ENCODE data around the gene TCEAL7. TPM values are rescaled to one million over a fixed set of nuclear protein-coding genes. Genes with fewer than 3 reads are reported as not detected.

The TCEAL7 gene
- total and polyA plus RNA-seq, 2 donors (not counting 3 experiments of a cell fraction or from before 2014, with no cell fraction given), result 4.2 to 10.5 TPM

DNA sequence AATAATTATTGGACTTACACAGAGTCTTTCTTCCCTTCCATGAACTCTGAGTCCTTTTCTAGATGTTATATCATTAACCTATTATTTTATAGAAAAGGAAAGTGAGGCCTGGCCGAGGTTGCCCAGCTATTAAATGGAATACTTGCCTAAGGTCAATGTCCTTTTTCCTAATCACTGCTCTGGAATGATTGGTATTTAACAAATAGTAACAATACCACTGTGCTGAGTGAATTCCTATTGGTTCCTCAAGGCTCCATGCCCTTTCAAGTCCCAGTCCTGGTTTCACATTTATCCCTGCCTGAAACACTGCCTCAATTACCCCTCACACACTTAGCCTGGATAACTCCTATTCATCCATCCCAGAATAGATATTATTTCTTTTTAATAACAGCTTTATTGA lies 32.4 kb downstream of the TCEAL7 start:
- TF ChIP-seq, protein P1, sequence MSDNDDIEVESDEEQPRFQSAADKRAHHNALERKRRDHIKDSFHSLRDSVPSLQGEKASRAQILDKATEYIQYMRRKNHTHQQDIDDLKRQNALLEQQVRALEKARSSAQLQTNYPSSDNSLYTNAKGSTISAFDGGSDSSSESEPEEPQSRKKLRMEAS (IDR thresholded peaks at IDR 0.05; ENCODE audit: insufficient read depth, insufficient read length), result no peak
- TF ChIP-seq, protein P2, sequence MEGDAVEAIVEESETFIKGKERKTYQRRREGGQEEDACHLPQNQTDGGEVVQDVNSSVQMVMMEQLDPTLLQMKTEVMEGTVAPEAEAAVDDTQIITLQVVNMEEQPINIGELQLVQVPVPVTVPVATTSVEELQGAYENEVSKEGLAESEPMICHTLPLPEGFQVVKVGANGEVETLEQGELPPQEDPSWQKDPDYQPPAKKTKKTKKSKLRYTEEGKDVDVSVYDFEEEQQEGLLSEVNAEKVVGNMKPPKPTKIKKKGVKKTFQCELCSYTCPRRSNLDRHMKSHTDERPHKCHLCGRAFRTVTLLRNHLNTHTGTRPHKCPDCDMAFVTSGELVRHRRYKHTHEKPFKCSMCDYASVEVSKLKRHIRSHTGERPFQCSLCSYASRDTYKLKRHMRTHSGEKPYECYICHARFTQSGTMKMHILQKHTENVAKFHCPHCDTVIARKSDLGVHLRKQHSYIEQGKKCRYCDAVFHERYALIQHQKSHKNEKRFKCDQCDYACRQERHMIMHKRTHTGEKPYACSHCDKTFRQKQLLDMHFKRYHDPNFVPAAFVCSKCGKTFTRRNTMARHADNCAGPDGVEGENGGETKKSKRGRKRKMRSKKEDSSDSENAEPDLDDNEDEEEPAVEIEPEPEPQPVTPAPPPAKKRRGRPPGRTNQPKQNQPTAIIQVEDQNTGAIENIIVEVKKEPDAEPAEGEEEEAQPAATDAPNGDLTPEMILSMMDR (IDR thresholded peaks at IDR 0.05; ENCODE audit: extremely low read depth in 1 of 2, insufficient read depth in 1 of 2, low read depth in 1 of 2, low read length in 2 of 2), result no peak
- TF ChIP-seq POLR2AphosphoS5 (IDR thresholded peaks at IDR 0.05; ENCODE audit: insufficient read depth, low read depth, low read length) (no peak), FOS (IDR thresholded peaks at IDR 0.05; ENCODE audit: borderline replicate concordance, insufficient read depth, low read length) (no peak), JUN (IDR thresholded peaks at IDR 0.05; ENCODE audit: borderline replicate concordance, insufficient read depth, insufficient read length, low read depth) (no peak)
- Histone ChIP-seq H4K20me1 (replicated peaks; ENCODE audit: control insufficient read depth, extremely low read depth, insufficient read depth, low read length) (no peaks in the 10 kb centered on the region), H3K4me3 (replicated peaks in 1 of 3; ENCODE audit: insufficient read depth in 1 of 3, low read depth in 1 of 3, low read length in 3 of 3) (no peak overlapping the region), H3K27ac (ENCODE audit: insufficient read depth, low read depth, low read length) (no peak overlapping the region), H3K4me2 (ENCODE audit: insufficient read depth, low read length) (peak overlapping the region; percentile 46), H3K9ac (replicated peaks; ENCODE audit: extremely low read depth, insufficient read depth, low read length) (no peak overlapping the region), H3K36me3 (ENCODE audit: control insufficient read depth in 2 of 2, extremely low read depth in 1 of 2, insufficient read depth in 2 of 2, low read length in 2 of 2) (no peaks in the 10 kb centered on the region), H3K9me3 (replicated peaks; ENCODE audit: control insufficient read depth, insufficient read depth, low read length) (no peaks in the 10 kb centered on the region), H2AFZ (ENCODE audit: low read depth, low read length) (peak overlapping the region; percentile 16), H3K4me1 (ENCODE audit: control insufficient read depth, extremely low read depth, insufficient read depth, low read length) (peaks cover 31% of the 10 kb centered on the region), H3K27me3 (ENCODE audit: control insufficient read depth in 2 of 2, insufficient read depth in 2 of 2, low read length in 2 of 2) (no peaks in the 10 kb centered on the region), H3K79me2 (ENCODE audit: control insufficient read depth, insufficient read depth, low read length) (peaks cover 5% of the 10 kb centered on the region), H3K9me1 (replicated peaks; ENCODE audit: control insufficient read depth, extremely low read depth, insufficient read depth, low read length) (no peaks in the 10 kb centered on the region)
- BruUV-seq (replicated peaks), result no TSS peak
- FAIRE-seq (peak; percentile 49), DNase-seq (ENCODE audit: low read depth, low spot score) (peak; percentile 57)
- POLR2A ChIA-PET, result no interaction called here
- dilution Hi-C loops (cut with MboI; ENCODE audit: extremely low pct_ligation_motif_present, low sequenced_read_pairs) (no loop called here), intact Hi-C loops (cut with micrococcal nuclease) (no loop called here)
- CTCF ChIA-PET, result interaction anchor here (0.9 kb wide), 1 partner anchor 15 kb away, joined by 3 read pairs; no protein-coding TSS in a partner anchor

DNA sequence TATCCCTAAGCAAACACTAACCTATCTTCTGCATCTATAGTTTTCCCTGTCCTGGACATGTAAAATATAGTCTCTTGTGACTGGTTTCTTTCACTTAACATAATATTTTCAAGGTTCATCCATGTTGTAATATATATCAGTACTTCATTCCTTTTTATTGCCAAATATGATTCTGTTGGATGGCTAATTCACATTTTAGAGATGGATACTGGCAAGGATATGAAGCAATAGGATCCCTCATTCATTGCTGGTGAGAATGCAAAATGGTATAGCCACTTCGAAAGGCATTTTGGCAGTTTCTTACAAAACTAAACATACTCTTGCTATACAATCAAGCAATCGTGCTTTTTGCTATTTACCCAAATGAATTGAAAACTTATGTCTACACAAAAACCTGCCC lies 33.0 kb downstream of the TCEAL7 start:
- H3K4me3 ChIP-seq (replicated peaks in 1 of 3; ENCODE audit: insufficient read depth in 1 of 3, low read depth in 1 of 3, low read length in 3 of 3), result no peak overlapping the region
- POLR2A ChIA-PET, result no interaction called here
- dilution Hi-C loops (cut with MboI; ENCODE audit: extremely low pct_ligation_motif_present, low sequenced_read_pairs), result no loop called here
- peaks cover 26% of the 10 kb centered on the region for H3K4me1 ChIP-seq (ENCODE audit: control insufficient read depth, extremely low read depth, insufficient read depth, low read length)
- BruUV-seq (replicated peaks), result no TSS peak
- no peak overlapping the region for H3K9ac ChIP-seq (replicated peaks; ENCODE audit: extremely low read depth, insufficient read depth, low read length)
- H3K79me2 ChIP-seq (ENCODE audit: control insufficient read depth, insufficient read depth, low read length), result no peaks in the 10 kb centered on the region
- H4K20me1 ChIP-seq (replicated peaks; ENCODE audit: control insufficient read depth, extremely low read depth, insufficient read depth, low read length), result no peaks in the 10 kb centered on the region
- H3K4me2 ChIP-seq (ENCODE audit: insufficient read depth, low read length), result no peak overlapping the region
- intact Hi-C loops (cut with micrococcal nuclease), result no loop called here
- DNase-seq (ENCODE audit: low read depth, low spot score) (no peak), FAIRE-seq (peak; percentile 64)
- no peaks in the 10 kb centered on the region for H3K27me3 ChIP-seq (ENCODE audit: control insufficient read depth in 2 of 2, insufficient read depth in 2 of 2, low read length in 2 of 2)
- H3K9me3 ChIP-seq (replicated peaks; ENCODE audit: control insufficient read depth, insufficient read depth, low read length), result no peaks in the 10 kb centered on the region
- peak overlapping the region; percentile 16 for H2AFZ ChIP-seq (ENCODE audit: low read depth, low read length)
- no peaks in the 10 kb centered on the region for H3K9me1 ChIP-seq (replicated peaks; ENCODE audit: control insufficient read depth, extremely low read depth, insufficient read depth, low read length)
- H3K27ac ChIP-seq (ENCODE audit: insufficient read depth, low read depth, low read length), result no peak overlapping the region
- H3K36me3 ChIP-seq (ENCODE audit: control insufficient read depth in 2 of 2, extremely low read depth in 1 of 2, insufficient read depth in 2 of 2, low read length in 2 of 2), result no peaks in the 10 kb centered on the region
- TF ChIP-seq, protein P2 (IDR thresholded peaks at IDR 0.05; ENCODE audit: extremely low read depth in 1 of 2, insufficient read depth in 1 of 2, low read depth in 1 of 2, low read length in 2 of 2), result no peak
- no peak for TF ChIP-seq EZH2 (IDR thresholded peaks at IDR 0.05; ENCODE audit: borderline replicate concordance, low read depth, low read length, severe bottlenecking)
- TF ChIP-seq, protein P1 (IDR thresholded peaks at IDR 0.05; ENCODE audit: insufficient read depth, insufficient read length), result no peak
- no peak for TF ChIP-seq MYC (IDR thresholded peaks at IDR 0.05; ENCODE audit: low read depth, low read length)
- no peak for TF ChIP-seq POLR2A (IDR thresholded peaks at IDR 0.05; ENCODE audit: low read depth, low read length)
- TF ChIP-seq GATA2 (IDR thresholded peaks at IDR 0.05; ENCODE audit: insufficient read depth, insufficient read length, low read depth, low read length), result no peak
- no peak for TF ChIP-seq FOS (IDR thresholded peaks at IDR 0.05; ENCODE audit: borderline replicate concordance, insufficient read depth, low read length)
- no peak for TF ChIP-seq POLR2AphosphoS5 (IDR thresholded peaks at IDR 0.05; ENCODE audit: insufficient read depth, low read depth, low read length)
- no peak for TF ChIP-seq JUN (IDR thresholded peaks at IDR 0.05; ENCODE audit: borderline replicate concordance, insufficient read depth, insufficient read length, low read depth)
- CTCF ChIA-PET, result no interaction called here
